DND-41 (cell line): ENCODE results near the gene PALM3.
A peak's percentile ranks its signal among the peaks of the same experiment; 100 is the strongest.

Experiments
- ATAC-seq: fragments of 200-7000 bp; cut with Tn5 transposase; 3 replicates; pipeline ENCODE4 v1.9.1; 2021; ENCODE audit warnings: low read depth; ENCODE audit not compliant: insufficient read depth
- DNase-seq: peaks from one replicate; pipeline ENCODE4 v3.0.0-alpha.2; 2020
- H2AFZ ChIP-seq: 2 replicates; pipeline ENCODE4 v1.6.0; 2012; ENCODE audit warnings: low read depth, low read length
- H3K27ac ChIP-seq: 2 replicates; pipeline ENCODE4 v1.5.1; 2012; ENCODE audit warnings: low read length, inconsistent platforms
- H3K27me3 ChIP-seq: fragments of 200-600 bp; sonication (generic); 2 replicates; pipeline ENCODE4 v1.6.0; 2012; ENCODE audit warnings: low read length, mild to moderate bottlenecking, inconsistent platforms; ENCODE audit not compliant: insufficient read depth, poor library complexity
- H3K36me3 ChIP-seq: 2 replicates; pipeline ENCODE4 v1.5.1; 2012; ENCODE audit warnings: low read length, inconsistent platforms; ENCODE audit not compliant: insufficient read depth
- H3K4me1 ChIP-seq: 2 replicates; pipeline ENCODE4 v1.5.1; 2012; ENCODE audit warnings: mild to moderate bottlenecking, low read length; ENCODE audit not compliant: insufficient read depth
- H3K4me2 ChIP-seq: 2 replicates; pipeline ENCODE4 v1.6.0; 2012; ENCODE audit warnings: mild to moderate bottlenecking, moderate library complexity, low read length, inconsistent platforms; ENCODE audit not compliant: insufficient read depth
- H3K4me3 ChIP-seq, 2 experiments: fragments of 200-600 bp in 1 of 2; shearing (Covaris generic) in 1 of 2; 2 replicates each; pipeline ENCODE4 v1.5.1; 2012 to 2016; ENCODE audit warnings: inconsistent platforms in 2 of 2, low read length in 2 of 2, mild to moderate bottlenecking in 2 of 2, low read depth in 1 of 2, moderate library complexity in 1 of 2
- H3K79me2 ChIP-seq: 2 replicates; pipeline ENCODE4 v1.6.0; 2012; ENCODE audit warnings: low read length, inconsistent platforms; ENCODE audit not compliant: insufficient read depth
- H3K9ac ChIP-seq: 2 replicates; pipeline ENCODE4 v1.6.0; 2012; ENCODE audit warnings: low read depth, mild to moderate bottlenecking, inconsistent platforms, low read length, moderate library complexity
- H3K9me3 ChIP-seq: 2 replicates; pipeline ENCODE4 v1.5.1; 2012; ENCODE audit warnings: low read length, moderate library complexity, mild to moderate bottlenecking, inconsistent platforms; ENCODE audit not compliant: insufficient read depth, severe bottlenecking
- H4K20me1 ChIP-seq: 2 replicates; pipeline ENCODE4 v1.6.0; 2012; ENCODE audit warnings: low read length; ENCODE audit not compliant: insufficient read depth
- EZH2 ChIP-seq: IDR thresholded peaks from 3 replicates; pipeline ENCODE4 v1.6.1; 2012; ENCODE audit warnings: borderline replicate concordance, low read depth, mild to moderate bottlenecking, moderate library complexity, low read length, inconsistent platforms; ENCODE audit not compliant: severe bottlenecking
- TF ChIP-seq, protein P1 (sequence below): IDR thresholded peaks from 2 replicates; pipeline ENCODE4 v1.5.1; 2012; ENCODE audit warnings: borderline replicate concordance, low read length, moderate library complexity, mild to moderate bottlenecking; ENCODE audit not compliant: poor library complexity, severe bottlenecking; ENCODE audit errors: extremely low read depth

Gene PALM3

DNA sequence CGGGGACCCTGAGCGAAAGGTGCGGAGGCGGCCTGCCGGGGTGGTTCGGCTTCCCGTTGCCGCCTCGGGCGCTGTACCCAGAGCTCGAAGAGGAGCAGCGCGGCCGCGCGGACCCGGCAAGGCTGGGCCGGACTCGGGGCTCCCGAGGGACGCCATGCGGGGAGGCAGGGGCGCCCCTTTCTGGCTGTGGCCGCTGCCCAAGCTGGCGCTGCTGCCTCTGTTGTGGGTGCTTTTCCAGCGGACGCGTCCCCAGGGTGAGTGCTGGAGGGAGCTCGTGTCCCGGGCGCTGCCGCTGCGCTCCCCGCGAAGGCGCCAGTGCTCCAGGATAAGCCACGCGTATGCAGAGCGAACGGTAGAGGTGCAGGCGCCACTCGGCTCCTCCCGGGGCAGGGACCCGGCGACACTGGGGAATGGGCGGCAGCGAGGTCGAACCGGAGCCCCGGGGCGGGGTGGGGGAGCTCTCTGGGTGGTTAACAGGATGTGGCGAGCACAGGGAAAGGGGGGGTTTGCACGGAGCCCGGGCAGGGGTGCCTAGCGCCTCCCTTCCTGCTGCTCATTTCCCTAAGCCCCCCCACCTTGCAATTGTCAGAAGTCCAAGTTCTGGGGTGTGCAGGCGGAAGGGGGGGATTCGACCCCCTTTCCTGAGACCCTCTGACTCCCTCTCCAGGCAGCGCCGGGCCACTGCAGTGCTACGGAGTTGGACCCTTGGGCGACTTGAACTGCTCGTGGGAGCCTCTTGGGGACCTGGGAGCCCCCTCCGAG is 30.0 kb downstream of the PALM3 start, which contains the start of gene IL27RA:
Gene IL27RA, plus strand, starts transcription at position 44 of the 762 bp plus-strand sequence. Its CDS starts 111 bp downstream, at position 155.
- H3K4me2 ChIP-seq: peak within 1 kb of the TSS; percentile 79
- peak within 1 kb of the TSS; percentile 31 to 60; a peak in 3 of 4 replicates for H3K4me3 ChIP-seq
- H4K20me1 ChIP-seq: peaks cover 3% of the 10 kb centered on the region; the same call in 1 of the 2 replicates
- H3K9ac ChIP-seq: peak within 1 kb of the TSS; percentile 73
- H3K79me2 ChIP-seq: peaks cover 8% of the 10 kb centered on the region
- no peaks in the 10 kb centered on the region for H3K9me3 ChIP-seq
- no peaks in the 10 kb centered on the region for H3K27me3 ChIP-seq
- peaks cover 27% of the 10 kb centered on the region for H3K4me1 ChIP-seq
- TF ChIP-seq, protein P1, sequence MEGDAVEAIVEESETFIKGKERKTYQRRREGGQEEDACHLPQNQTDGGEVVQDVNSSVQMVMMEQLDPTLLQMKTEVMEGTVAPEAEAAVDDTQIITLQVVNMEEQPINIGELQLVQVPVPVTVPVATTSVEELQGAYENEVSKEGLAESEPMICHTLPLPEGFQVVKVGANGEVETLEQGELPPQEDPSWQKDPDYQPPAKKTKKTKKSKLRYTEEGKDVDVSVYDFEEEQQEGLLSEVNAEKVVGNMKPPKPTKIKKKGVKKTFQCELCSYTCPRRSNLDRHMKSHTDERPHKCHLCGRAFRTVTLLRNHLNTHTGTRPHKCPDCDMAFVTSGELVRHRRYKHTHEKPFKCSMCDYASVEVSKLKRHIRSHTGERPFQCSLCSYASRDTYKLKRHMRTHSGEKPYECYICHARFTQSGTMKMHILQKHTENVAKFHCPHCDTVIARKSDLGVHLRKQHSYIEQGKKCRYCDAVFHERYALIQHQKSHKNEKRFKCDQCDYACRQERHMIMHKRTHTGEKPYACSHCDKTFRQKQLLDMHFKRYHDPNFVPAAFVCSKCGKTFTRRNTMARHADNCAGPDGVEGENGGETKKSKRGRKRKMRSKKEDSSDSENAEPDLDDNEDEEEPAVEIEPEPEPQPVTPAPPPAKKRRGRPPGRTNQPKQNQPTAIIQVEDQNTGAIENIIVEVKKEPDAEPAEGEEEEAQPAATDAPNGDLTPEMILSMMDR: peak; percentile 83
- no peak for TF ChIP-seq EZH2
- DNase-seq: peak; percentile 92
- ATAC-seq: peak; percentile 89
- H3K36me3 ChIP-seq: 0 out of 2 replicates have a peak, but pooled peaks cover 6% of the 10 kb centered on the region
- H3K27ac ChIP-seq: peak within 1 kb of the TSS; percentile 84
- peak within 1 kb of the TSS; percentile 76 for H2AFZ ChIP-seq

DNA sequence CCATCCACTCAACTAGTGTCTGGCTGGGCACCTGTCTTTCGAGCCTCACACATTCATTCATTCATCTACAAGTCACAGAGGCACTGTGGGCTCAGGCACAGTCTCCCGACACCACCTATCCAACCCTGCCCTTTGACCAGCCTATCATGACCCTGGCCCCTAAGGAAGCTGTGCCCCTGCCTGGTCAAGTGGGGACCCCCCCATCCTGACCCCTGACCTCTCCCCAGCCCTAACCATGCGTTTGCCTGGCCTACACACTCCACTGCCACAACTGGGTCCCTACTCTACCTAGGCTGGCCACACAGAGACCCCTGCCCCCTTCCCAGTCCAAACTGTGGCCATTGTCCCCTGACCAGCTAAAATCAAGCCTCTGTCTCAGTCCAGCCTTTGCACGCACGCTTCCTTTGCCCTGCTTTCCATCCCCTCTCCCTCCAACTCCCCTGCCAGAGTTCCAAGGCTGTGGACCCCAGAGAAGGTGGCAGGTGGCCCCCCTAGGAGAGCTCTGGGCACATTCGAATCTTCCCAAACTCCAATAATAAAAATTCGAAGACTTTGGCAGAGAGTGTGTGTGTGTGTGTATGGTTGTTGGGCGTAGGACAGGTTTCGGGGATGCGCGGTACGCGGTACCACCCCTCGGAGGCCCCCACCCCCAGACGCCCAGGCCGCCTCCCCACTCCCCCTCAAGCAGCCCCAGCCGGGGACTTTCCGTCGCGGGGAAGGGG is 30.7 kb downstream of the PALM3 start:
- H2AFZ ChIP-seq: peak overlapping the region; percentile 76
- 0 out of 2 replicates have a peak, but pooled peaks cover 6% of the 10 kb centered on the region for H3K36me3 ChIP-seq
- ATAC-seq (no peak), DNase-seq (no peak)
- H3K27ac ChIP-seq: peak overlapping the region; percentile 84
- H3K9ac ChIP-seq: peak overlapping the region; percentile 73
- peak overlapping the region; percentile 79 for H3K4me2 ChIP-seq
- peaks cover 8% of the 10 kb centered on the region for H3K79me2 ChIP-seq
- no peak for TF ChIP-seq EZH2
- TF ChIP-seq, protein P1: no peak
- peaks cover 3% of the 10 kb centered on the region; the same call in 1 of the 2 replicates for H4K20me1 ChIP-seq
- H3K4me3 ChIP-seq: peak overlapping the region; percentile 31 to 60; a peak in 3 of 4 replicates
- peaks cover 27% of the 10 kb centered on the region for H3K4me1 ChIP-seq
- H3K9me3 ChIP-seq: no peaks in the 10 kb centered on the region
- H3K27me3 ChIP-seq: no peaks in the 10 kb centered on the region

DNA sequence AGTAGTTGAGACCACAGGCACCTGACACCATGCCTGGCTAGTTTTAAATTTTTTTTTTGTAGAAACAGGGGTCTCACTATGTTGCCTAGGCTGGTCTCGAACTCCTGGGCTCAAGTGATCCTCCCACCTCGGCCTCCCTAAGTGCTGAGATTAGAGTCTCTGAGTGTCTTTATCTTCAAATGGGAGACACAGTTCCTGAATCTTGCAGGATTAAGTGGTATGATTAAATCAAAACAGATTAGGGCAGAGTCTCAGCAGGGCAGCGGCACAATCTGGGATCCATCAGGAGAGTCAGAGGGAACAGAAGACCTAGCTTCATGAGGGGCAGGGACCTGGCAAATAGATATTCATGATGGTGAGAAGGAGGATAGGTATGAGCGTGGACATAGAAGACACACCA is 33.0 kb downstream of the PALM3 start:
- peaks cover 8% of the 10 kb centered on the region for H3K79me2 ChIP-seq
- TF ChIP-seq EZH2: no peak
- TF ChIP-seq, protein P1: no peak
- 0 out of 2 replicates have a peak, but pooled peaks cover 6% of the 10 kb centered on the region for H3K36me3 ChIP-seq
- no peak for ATAC-seq
- no peak overlapping the region for H3K9ac ChIP-seq
- no peak overlapping the region for H2AFZ ChIP-seq
- no peaks in the 10 kb centered on the region for H3K9me3 ChIP-seq
- H3K27me3 ChIP-seq: no peaks in the 10 kb centered on the region
- peaks cover 3% of the 10 kb centered on the region; the same call in 1 of the 2 replicates for H4K20me1 ChIP-seq
- H3K4me2 ChIP-seq: no peak overlapping the region
- no peak for DNase-seq
- peaks cover 27% of the 10 kb centered on the region for H3K4me1 ChIP-seq
- no peak overlapping the region for H3K4me3 ChIP-seq
- H3K27ac ChIP-seq: no peak overlapping the region
